Measurements from ENCODE around the gene THSD8.
A peak's percentile ranks its signal among the peaks of the same experiment; 100 is the strongest.

The THSD8 gene

GRCh38 chr19:12782174-12782423 lies 19.8 kb upstream of the THSD8 start:
- no peak for TF ChIP-seq CTCF (conservative IDR thresholded peaks at IDR 0.05; ENCODE audit: low read length)
- no peak for DNase-seq (ENCODE audit: low read depth)
- peak overlapping the region; percentile 63 for H3K4me3 ChIP-seq (ENCODE audit: low read length)

- H3K4me3 ChIP-seq (ENCODE audit: low read length), result peak overlapping the region; percentile 63
- peak; percentile 83 for DNase-seq (ENCODE audit: low read depth)
- no peak for TF ChIP-seq CTCF (conservative IDR thresholded peaks at IDR 0.05; ENCODE audit: low read length)
Measured at GRCh38 chr19:12782424-12783290, 19.2 kb upstream of the THSD8 start.

GRCh38 chr19:12783291-12783848 lies 18.5 kb upstream of the THSD8 start:
- H3K4me3 ChIP-seq (ENCODE audit: low read length), result peak overlapping the region; percentile 63
- no peak for TF ChIP-seq CTCF (conservative IDR thresholded peaks at IDR 0.05; ENCODE audit: low read length)
- DNase-seq (ENCODE audit: low read depth), result no peak

- no peak for DNase-seq (ENCODE audit: low read depth)
- no peak overlapping the region for H3K4me3 ChIP-seq (ENCODE audit: low read length)
- TF ChIP-seq CTCF (conservative IDR thresholded peaks at IDR 0.05; ENCODE audit: low read length), result no peak
Measured at GRCh38 chr19:12783849-12784393, 17.9 kb upstream of the THSD8 start.

GRCh38 chr19:12784394-12784870 lies 17.4 kb upstream of the THSD8 start:
- no peak overlapping the region for H3K4me3 ChIP-seq (ENCODE audit: low read length)
- no peak for DNase-seq (ENCODE audit: low read depth)
- no peak for TF ChIP-seq CTCF (conservative IDR thresholded peaks at IDR 0.05; ENCODE audit: low read length)

GRCh38 chr19:12784871-12785430 lies 16.9 kb upstream of the THSD8 start:
- peak; percentile 46 for DNase-seq (ENCODE audit: low read depth)
- H3K4me3 ChIP-seq (ENCODE audit: low read length), result no peak overlapping the region
- no peak for TF ChIP-seq CTCF (conservative IDR thresholded peaks at IDR 0.05; ENCODE audit: low read length)
